GM18511 (cell line): Measurements from ENCODE around the gene IL15RA.
"Not testable (repeated sequence)": the region's sequence is repeated elsewhere in the genome, so short reads cannot be mapped to it uniquely, and the experiment has no call there.

Source experiments
- ATAC-seq: cut with Tn5 transposase; IDR thresholded peaks from one replicate; pipeline ENCODE4 v1.9.1; 2021; ENCODE audit warnings: mild to moderate bottlenecking, moderate library complexity; ENCODE audit not compliant: unreplicated experiment

The IL15RA gene

DNA sequence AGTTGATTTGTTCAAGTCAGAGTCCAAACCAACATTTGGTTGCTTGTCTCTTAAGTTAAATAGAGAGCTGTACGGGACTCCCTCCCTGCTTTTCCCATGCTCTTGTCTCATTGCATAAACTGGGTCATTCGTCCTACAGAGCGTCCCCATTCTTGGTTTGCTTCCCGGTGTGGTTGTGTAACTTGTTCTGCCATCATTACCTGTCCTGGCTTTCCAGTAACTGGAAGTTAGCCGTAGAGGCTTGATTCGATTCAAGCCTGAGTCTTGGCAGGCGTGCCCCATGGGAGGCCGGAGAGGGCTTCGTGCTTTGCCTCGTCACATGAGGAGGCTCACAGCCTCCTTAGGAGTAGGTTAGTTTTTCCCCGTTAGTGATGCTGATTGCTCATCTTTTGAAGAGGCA is 47.1 kb downstream of the IL15RA start:
- ATAC-seq = no peak

DNA sequence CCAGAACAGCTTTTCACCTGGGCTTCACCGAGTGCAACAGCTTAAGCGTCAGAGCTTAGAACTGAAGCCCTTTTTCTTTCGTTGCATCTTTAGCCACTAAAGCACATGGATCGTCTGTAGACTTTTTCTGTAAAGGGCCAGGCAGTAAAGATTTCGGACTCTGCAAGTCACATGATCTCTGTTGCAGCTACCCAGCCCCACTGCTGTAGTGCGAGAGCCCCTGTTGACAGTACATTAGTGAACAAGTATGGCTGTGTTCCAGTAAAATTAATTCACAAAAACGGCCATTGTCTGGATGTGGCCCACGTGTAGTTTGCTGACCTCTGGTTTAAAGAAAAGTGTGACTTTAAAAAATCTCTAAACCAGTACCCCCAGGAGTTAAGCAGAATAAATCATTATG is 47.9 kb downstream of the IL15RA start:
- no peak for ATAC-seq

DNA sequence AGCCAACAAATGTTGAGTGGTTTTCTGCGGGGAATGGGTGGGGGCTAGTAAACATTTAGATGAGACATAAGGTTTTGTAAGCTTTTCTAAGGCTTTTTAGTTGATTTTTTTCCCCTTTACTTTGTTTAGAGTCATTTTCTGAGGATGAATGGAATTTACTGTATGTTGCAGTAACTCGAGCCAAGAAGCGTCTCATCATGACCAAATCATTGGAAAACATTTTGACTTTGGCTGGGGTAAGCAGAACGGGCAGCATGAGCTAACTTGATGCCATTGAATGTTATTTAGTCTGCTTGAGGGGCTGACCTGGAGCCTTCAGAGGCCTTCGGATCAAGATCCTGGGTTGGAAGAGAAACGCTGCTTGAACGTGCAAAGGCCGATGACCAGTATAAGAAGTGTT is 50.0 kb downstream of the IL15RA start:
- no peak for ATAC-seq

DNA sequence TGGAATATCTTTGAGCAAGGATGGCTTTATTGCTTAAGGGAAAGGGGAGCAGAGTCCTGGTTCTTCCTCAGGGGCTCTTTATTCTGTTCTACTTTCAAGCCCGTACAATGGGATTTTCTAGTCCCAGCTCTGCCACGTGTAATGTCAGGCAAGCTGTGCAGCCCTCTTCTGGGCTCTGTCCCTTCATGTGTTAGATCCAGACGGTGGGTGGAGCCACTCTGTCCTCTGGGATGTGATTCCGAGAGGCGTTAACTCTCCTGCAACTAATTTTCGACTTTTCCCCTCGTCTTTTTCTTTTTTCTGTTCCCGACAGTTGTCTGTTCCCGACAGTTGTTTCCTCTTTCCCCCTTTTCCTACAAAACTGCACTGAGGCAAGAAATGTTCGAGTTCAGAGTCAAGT is 52.5 kb downstream of the IL15RA start:
- no peak for ATAC-seq

DNA sequence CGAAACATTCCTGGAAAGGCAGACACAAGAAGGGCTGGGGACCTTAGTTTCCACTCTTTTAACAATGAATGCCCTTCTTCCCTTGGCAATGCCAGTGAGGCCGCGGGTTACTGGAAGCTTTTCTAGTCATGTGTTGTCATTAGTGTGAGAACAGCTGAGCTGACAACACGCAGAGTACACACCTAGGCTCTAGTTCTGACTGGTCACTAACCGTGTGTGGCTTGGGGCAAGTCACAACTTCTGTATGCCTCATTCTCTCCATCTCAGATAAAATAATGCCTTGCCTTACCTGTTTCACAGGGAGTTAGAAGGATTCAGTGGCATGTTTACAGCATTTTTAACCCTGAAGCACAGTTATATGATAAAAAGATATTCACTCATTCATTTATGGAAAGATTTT is 55.6 kb downstream of the IL15RA start:
- ATAC-seq = no peak

DNA sequence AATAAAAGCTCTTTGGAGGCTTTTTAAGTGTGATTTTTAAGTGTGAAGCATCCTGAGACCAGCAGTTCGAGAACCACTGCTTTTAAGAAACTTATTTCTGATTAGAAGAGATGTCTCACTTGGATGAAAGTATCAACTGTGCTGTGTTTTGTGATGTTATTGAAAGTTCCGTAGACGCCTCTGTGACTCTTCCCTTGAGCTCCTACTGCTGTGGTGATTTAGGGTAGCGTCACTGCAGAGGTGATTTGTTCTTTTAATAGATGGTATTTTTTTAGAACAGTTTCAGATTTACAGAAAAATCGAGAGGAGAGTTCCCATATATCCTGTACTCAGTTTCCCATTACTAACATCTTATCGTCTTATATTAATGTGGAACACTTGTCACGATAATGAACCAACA is 57.8 kb downstream of the IL15RA start:
- no peak for ATAC-seq

DNA sequence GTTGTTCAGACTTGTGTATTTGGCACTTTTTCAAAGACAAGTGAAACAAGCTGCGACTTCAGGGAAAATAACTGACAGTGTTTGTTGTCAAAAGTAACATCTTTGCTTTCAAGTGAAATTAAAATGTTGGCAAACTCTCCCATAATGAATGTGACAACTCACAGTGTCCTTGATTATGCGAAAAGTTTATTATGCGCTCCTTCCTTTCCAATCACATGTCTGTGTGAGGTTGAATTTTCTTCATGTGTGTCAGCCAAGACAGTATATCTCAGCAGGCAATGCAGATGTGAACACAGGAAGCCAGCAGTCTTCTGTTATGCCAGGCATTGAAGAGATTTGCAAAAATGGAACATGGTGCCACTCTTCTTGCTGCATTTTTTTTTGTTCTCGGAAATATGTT is 58.6 kb downstream of the IL15RA start:
- ATAC-seq = no peak

DNA sequence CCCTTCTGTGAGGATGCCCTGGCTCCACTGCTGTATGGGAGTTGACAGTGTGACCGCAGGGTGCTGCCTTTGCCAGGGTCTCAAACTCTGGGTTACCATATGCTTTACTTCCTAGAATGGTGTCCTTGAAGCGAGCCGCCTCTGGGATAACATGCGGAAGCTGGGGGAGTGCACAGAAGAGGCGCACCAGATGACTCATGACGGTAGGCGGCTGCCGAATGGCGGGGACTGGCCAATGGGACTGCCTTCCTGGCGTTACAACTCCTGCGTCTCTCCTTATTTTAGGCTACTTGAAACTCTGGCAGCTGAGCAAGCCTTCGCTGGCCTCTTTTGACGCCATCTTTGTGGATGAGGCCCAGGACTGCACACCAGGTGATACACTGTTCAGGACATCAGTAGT is 60.0 kb downstream of the IL15RA start:
- ATAC-seq = no peak

DNA sequence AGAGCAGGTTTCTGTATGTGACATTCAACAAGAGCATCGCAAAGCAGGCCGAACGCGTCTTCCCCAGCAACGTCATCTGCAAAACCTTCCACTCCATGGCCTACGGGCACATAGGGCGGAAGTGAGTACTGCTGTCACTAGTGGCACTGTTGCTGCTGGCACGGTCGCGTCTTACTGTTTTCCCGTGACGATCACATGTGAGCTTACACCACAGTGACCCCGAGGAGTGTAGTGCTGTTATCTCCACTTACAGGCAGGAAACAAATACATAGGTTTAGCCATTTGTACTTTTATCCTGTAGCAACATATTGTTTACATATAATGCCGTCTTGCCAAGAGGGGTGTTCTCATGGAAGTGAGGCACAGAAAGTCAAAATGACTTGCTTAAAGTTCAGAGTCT is 61.9 kb downstream of the IL15RA start:
- no peak for ATAC-seq

DNA sequence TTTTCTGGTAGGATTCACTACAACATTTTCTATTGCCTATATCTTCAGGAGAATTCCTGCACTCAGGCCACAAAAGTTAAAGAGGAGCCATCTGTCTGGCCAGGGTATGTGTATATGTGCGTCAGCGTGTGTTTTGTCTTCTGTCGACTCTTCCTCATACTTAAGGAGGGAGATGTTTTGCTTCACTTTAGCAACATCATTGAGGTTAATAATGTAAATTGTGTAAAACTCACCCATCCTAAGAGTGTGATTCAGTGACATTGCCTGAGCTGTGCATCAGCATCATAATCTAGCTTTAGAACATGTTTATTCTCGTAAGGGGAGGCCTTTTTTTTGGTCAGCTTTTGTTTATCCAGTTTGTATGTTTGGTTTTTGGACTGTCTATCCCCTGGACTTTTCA is 63.6 kb downstream of the IL15RA start:
- ATAC-seq = no peak

DNA sequence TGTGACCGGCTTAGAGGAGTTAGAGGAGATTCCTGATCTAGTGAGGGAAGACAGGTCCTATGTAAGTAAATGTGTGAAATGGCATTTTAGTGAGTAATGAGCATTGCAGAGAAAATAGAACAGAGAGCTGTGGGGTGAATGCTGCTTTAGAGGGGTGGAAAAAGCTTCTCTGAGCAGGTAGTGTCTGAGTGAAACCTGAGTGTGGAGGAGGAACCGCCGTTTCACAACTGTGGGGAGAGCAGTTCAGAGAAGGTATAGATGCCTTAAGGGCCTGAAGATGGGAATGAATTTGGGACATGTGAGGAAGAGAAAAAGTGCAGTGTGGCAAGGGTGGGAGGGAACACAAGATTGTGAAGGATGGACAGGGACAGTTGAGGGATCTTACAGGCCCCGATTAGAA is 65.7 kb downstream of the IL15RA start:
- ATAC-seq = no peak

DNA sequence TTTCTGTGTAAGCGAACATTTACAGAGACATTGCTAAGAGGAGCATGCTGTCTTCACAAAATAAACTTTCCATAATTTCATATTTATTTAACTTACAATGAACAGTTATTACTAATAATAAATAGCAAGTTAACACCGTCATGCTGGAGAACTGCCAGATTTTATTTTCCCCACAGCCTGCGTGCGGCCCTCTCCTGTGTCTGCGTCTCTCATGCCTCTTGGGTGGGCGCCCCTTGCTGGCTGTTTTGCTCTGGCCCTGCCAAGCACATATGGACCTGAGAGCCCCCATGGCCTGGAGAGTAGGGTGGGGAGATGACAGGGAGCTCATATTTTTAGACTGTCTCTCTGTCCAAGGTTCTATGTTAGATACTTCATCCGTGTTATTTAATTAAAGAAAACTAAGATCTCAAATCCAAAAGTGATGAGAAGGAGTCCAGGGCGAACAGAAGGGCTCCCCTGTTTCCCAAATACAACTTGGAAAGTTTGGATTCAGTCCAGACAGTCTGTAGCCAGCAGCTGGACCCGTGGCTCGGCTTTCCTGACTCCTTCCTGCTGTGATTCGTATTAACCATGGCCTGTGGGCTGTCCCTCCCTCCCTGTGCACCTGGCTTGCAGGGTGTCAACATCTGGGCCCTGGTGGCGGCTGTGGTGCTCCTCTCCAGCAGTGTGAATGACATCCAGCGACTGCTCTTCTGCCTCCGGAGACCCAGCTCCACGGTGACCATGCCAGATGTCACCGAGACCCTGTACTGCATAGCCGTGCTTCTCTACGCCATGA is 66.8 kb downstream of the IL15RA start:
- ATAC-seq = no peak

DNA sequence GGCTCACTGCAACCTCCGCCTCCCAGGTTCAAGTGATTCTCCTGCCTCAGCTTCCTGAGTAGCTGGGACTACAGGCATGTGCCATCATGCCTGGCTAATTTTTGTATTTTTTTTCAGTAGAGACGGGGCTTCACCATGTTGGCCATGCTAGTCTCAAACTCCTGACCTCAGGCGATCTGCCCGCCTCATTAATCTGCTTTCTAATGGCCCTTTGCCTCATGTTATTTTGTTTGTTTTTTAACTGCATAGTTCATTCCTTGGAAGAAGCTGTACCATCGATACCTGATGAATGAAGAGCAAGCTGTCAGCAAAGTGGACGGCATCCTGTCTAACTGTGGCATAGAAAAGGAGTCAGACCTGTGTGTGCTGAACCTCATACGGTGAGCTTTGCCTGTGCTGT is 68.7 kb downstream of the IL15RA start:
- not testable (repeated sequence) for ATAC-seq

DNA sequence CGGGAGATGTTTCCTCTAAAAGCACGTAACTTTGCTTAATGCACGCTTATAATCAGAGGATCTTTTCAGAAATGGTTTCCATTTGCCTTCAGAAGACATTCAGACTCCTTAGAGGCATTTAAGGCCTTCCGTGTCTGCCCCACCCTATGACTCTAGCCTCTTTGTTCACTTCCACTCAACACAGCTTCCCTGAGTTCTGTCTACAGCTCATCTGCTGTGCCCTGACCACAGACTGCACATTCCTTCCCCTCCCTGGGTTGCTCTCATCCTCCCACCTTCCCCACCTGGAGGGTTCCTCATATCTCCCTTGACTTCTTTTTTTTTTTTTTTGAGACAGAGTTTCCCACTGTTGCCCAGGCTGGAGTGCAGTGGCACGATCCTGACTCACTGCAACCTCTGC is 70.7 kb downstream of the IL15RA start:
- ATAC-seq = no peak

DNA sequence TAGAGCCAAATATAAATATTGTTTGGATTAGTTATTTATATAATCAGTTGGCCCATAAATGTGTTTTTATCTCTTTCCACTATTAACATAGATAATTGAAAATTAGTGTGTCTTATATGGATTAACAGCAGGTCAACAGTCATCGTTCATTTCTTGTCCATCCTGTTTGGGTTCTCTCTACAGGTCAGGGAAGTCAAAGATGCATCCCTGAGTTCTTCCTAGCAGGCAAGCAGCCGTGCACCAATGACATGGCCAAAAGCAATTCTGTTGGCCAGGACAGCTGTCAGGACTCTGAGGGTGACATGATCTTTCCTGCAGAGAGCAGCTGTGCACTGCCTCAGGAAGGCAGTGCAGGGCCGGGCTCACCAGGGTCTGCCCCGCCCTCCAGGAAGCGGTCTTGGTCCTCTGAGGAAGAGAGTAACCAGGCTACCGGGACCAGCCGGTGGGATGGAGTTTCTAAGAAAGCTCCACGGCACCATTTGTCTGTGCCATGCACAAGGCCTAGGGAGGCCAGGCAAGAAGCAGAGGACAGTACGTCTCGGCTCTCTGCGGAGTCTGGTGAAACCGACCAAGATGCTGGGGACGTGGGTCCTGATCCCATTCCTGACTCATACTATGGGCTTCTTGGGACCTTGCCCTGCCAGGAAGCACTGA is 71.4 kb downstream of the IL15RA start:
- no peak for ATAC-seq

DNA sequence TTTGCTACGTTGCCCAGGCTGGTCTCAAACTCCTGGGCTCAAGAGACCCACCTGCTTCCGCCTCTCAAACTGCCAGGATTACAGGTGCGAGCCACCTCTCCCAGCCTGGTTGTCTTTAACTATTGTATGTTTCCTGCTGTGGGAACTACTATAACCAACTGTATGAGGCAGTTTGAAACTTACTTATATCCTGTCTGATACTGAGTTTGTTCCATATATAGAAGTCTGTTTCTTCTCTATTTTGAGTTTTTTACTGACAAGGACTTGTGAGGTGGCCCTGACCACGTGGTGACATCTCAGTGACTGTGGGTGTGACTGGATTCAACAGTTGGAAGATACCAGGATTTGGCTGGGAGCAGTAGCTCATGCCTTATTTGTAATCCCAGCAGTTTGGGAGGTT is 73.1 kb downstream of the IL15RA start:
- peak; percentile 95 for ATAC-seq

DNA sequence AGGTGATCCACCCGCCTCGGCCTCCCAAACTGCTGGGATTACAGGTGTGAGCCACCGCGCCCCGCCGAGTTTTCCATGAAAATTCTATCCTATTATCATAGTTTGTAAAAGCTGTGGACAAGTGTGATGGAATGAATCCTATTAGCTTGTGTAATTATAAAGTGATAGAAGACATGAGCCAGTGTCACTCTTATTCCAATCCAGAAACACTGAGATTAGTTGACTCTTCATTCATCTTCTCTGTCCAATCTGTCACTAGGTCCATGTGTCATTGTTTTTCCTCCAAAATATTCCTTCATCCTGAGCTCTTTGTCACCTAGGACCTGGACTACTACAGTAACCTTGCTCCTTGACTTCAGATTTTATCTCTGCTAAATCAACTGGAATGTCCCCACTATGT is 73.8 kb downstream of the IL15RA start:
- no peak for ATAC-seq

DNA sequence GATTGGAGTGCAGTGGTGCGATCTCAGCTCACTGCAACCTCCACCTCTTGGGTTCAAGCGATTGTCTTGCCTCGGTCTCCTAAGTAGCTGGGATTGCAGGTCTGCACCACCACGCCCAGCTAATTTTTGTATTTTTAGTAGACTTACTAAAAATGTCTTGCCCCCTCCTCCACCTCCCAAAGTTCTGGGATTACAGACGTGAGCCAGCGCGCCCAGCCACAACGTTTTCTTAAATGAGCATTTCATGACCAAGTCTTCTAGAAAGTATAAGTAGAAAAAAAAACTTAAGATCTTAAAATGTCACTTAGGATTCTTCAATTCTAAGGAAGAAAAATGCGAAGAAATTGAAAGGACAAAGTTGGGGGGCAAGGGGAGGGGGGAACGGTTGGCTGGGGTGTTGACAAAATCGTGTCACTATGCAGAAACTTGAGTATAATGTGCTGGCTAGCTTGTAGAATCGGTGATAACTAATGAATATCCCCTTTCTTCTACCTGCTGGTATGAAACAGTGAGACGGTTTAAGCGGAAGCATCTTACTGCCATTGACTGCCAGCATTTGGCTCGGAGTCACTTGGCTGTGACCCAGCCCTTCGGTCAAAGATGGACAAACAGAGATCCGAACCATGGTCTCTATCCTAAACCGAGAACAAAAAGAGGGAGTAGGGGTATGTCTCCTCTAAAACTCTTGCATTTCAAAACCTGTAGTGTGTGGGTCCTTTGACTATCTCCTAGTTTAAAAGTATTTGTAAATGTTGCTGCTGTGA is 74.7 kb downstream of the IL15RA start:
- no peak for ATAC-seq
